GM13977 (cell line): Measurements from ENCODE around the gene ZFAND6.

Experiments used
- DNase-seq: peaks from one replicate; pipeline ENCODE4 v3.0.0; 2012; ENCODE audit warnings: low spot score
- in situ Hi-C: fragments of 300-500 bp; cut with MboI; formaldehyde crosslinking; loops from one replicate; pipeline ENCODE4 v1.12.0; 2022; ENCODE audit warnings: low sequenced_read_pairs, low pct_unique_long_range_greater_than_20kb, mixed read lengths, inconsistent platforms; ENCODE audit not compliant: unreplicated experiment
- TF ChIP-seq, protein P1 (sequence below): IDR thresholded peaks from 2 replicates; pipeline ENCODE4 v1.5.1; 2012; ENCODE audit warnings: mild to moderate bottlenecking, control low read depth; ENCODE audit not compliant: insufficient read depth; ENCODE audit errors: extremely low read depth, missing control alignments

The ZFAND6 gene

GRCh38 chr15:80138961-80139360 is 79.5 kb downstream of the ZFAND6 start:
- in situ Hi-C loops: no loop called here
- DNase-seq: no peak
- TF ChIP-seq, protein P1, sequence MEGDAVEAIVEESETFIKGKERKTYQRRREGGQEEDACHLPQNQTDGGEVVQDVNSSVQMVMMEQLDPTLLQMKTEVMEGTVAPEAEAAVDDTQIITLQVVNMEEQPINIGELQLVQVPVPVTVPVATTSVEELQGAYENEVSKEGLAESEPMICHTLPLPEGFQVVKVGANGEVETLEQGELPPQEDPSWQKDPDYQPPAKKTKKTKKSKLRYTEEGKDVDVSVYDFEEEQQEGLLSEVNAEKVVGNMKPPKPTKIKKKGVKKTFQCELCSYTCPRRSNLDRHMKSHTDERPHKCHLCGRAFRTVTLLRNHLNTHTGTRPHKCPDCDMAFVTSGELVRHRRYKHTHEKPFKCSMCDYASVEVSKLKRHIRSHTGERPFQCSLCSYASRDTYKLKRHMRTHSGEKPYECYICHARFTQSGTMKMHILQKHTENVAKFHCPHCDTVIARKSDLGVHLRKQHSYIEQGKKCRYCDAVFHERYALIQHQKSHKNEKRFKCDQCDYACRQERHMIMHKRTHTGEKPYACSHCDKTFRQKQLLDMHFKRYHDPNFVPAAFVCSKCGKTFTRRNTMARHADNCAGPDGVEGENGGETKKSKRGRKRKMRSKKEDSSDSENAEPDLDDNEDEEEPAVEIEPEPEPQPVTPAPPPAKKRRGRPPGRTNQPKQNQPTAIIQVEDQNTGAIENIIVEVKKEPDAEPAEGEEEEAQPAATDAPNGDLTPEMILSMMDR: no peak

DNA sequence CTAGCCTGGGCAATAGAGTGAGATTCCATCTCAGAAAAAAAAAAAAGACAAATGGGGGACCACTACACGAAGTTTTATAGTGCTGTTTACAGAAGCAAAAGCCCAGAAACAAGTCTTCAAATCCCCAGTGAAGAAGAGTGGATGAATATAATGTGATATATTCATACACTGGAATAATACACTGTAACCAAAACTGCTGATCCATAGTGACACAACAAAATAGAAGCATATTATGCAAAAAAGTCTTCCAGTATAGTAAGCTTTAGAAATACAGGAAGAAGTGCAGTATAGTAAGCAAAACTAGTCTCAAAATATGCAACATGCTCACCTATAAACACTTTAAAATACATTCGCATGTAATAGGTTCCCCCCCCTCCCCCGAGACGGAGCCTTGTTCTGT is 81.4 kb downstream of the ZFAND6 start:
- in situ Hi-C loops: no loop called here
- TF ChIP-seq, protein P1: no peak
- DNase-seq: no peak

GRCh38 chr15:80141916-80142598 is 82.6 kb downstream of the ZFAND6 start:
- in situ Hi-C loops: no loop called here
- TF ChIP-seq, protein P1: no peak
- DNase-seq: no peak

GRCh38 chr15:80142646-80143045 is 83.2 kb downstream of the ZFAND6 start:
- TF ChIP-seq, protein P1: no peak
- DNase-seq: no peak
- in situ Hi-C loops: no loop called here

GRCh38 chr15:80151148-80151547 is 91.7 kb downstream of the ZFAND6 start:
- in situ Hi-C loops: loop anchor here (25.0 kb wide), 1 partner anchor 814 kb away; no protein-coding TSS in a partner anchor
- TF ChIP-seq, protein P1: no peak
- no peak for DNase-seq

DNA sequence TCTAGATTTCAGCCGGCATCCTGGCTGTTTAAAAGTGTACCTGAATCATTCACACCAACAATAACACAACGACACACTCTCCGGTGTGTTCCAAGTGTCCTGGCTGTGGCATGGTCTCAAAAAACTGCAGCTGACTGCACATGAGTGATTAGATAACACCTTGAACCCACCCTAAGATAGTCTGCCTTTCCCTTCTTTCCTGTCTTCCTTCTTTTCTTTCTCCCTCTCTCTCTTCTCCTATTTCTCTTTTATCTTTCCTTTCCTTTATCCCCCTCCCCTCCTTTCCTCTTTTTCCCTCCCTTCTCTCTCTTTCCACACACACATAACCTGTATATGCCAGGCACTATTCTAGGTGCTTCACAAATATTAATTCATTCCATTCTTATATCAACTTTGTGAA is 92.1 kb downstream of the ZFAND6 start:
- DNase-seq: no peak
- TF ChIP-seq, protein P1: no peak
- in situ Hi-C loops: loop anchor here (25.0 kb wide), 1 partner anchor 814 kb away; no protein-coding TSS in a partner anchor
